ENCODE results near the gene NRP1. TPM values are rescaled to one million over a fixed set of nuclear protein-coding genes. Genes with fewer than 3 reads are reported as not detected.

Gene NRP1
- total RNA-seq, 1 donor: 173 TPM

GRCh38 chr10:33252324-33252723, 82.1 kb downstream of the NRP1 start:
- Histone ChIP-seq H3K4me3 (ENCODE audit: insufficient read depth, low read length) (no peak overlapping the region), H4K20me1 (ENCODE audit: insufficient read depth, low read length) (no peaks in the 10 kb centered on the region), H3K36me3 (ENCODE audit: insufficient read depth, low read length) (peaks cover 84% of the 10 kb centered on the region), H3K27me3 (ENCODE audit: insufficient read depth, low read length) (no peaks in the 10 kb centered on the region), H3K79me2 (ENCODE audit: insufficient read depth, low read length) (peaks cover 44% of the 10 kb centered on the region), H3K27ac (ENCODE audit: low read depth, low read length) (peak overlapping the region; percentile 94), H3K4me1 (ENCODE audit: insufficient read depth, low read length) (peaks cover 45% of the 10 kb centered on the region), H3K9me3 (ENCODE audit: low read depth, low read length) (no peaks in the 10 kb centered on the region), H3K4me2 (ENCODE audit: insufficient read depth, low read length) (peak overlapping the region; percentile 55), H2AFZ (ENCODE audit: low read length) (no peak overlapping the region)
- TF ChIP-seq CTCF (IDR thresholded peaks at IDR 0.05; ENCODE audit: extremely low read depth, low read depth, low read length): no peak
- DNase-seq (ENCODE audit: insufficient read length, low spot score, missing footprints): no peak

GRCh38 chr10:33249659-33250345, 84.7 kb downstream of the NRP1 start:
- Histone ChIP-seq H3K36me3 (ENCODE audit: insufficient read depth, low read length) (peaks cover 86% of the 10 kb centered on the region), H3K4me3 (ENCODE audit: insufficient read depth, low read length) (no peak overlapping the region), H3K4me2 (ENCODE audit: insufficient read depth, low read length) (no peak overlapping the region), H3K27ac (ENCODE audit: low read depth, low read length) (peak overlapping the region; percentile 68), H2AFZ (ENCODE audit: low read length) (no peak overlapping the region), H4K20me1 (ENCODE audit: insufficient read depth, low read length) (no peaks in the 10 kb centered on the region), H3K9me3 (ENCODE audit: low read depth, low read length) (no peaks in the 10 kb centered on the region), H3K27me3 (ENCODE audit: insufficient read depth, low read length) (no peaks in the 10 kb centered on the region), H3K4me1 (ENCODE audit: insufficient read depth, low read length) (peaks cover 44% of the 10 kb centered on the region), H3K79me2 (ENCODE audit: insufficient read depth, low read length) (peaks cover 46% of the 10 kb centered on the region)
- no peak for TF ChIP-seq CTCF (IDR thresholded peaks at IDR 0.05; ENCODE audit: extremely low read depth, low read depth, low read length)
- no peak for DNase-seq (ENCODE audit: insufficient read length, low spot score, missing footprints)

GRCh38 chr10:33249137-33249536, 85.3 kb downstream of the NRP1 start:
- Histone ChIP-seq H3K27ac (ENCODE audit: low read depth, low read length) (peak overlapping the region; percentile 68), H3K4me3 (ENCODE audit: insufficient read depth, low read length) (no peak overlapping the region), H3K4me2 (ENCODE audit: insufficient read depth, low read length) (peak overlapping the region; percentile 26), H2AFZ (ENCODE audit: low read length) (no peak overlapping the region), H3K27me3 (ENCODE audit: insufficient read depth, low read length) (no peaks in the 10 kb centered on the region), H3K79me2 (ENCODE audit: insufficient read depth, low read length) (peaks cover 46% of the 10 kb centered on the region), H3K4me1 (ENCODE audit: insufficient read depth, low read length) (peaks cover 40% of the 10 kb centered on the region), H3K36me3 (ENCODE audit: insufficient read depth, low read length) (peaks cover 87% of the 10 kb centered on the region), H3K9me3 (ENCODE audit: low read depth, low read length) (no peaks in the 10 kb centered on the region), H4K20me1 (ENCODE audit: insufficient read depth, low read length) (no peaks in the 10 kb centered on the region)
- no peak for DNase-seq (ENCODE audit: insufficient read length, low spot score, missing footprints)
- no peak for TF ChIP-seq CTCF (IDR thresholded peaks at IDR 0.05; ENCODE audit: extremely low read depth, low read depth, low read length)

- no peaks in the 10 kb centered on the region for H4K20me1 ChIP-seq (ENCODE audit: insufficient read depth, low read length)
- peaks cover 35% of the 10 kb centered on the region for H3K4me1 ChIP-seq (ENCODE audit: insufficient read depth, low read length)
- H3K9me3 ChIP-seq (ENCODE audit: low read depth, low read length): no peaks in the 10 kb centered on the region
- H3K36me3 ChIP-seq (ENCODE audit: insufficient read depth, low read length): peaks cover 84% of the 10 kb centered on the region
- TF ChIP-seq CTCF (IDR thresholded peaks at IDR 0.05; ENCODE audit: extremely low read depth, low read depth, low read length): no peak
- H3K4me2 ChIP-seq (ENCODE audit: insufficient read depth, low read length): peak overlapping the region; percentile 26
- peaks cover 46% of the 10 kb centered on the region for H3K79me2 ChIP-seq (ENCODE audit: insufficient read depth, low read length)
- no peak overlapping the region for H2AFZ ChIP-seq (ENCODE audit: low read length)
- no peaks in the 10 kb centered on the region for H3K27me3 ChIP-seq (ENCODE audit: insufficient read depth, low read length)
- no peak for DNase-seq (ENCODE audit: insufficient read length, low spot score, missing footprints)
- H3K27ac ChIP-seq (ENCODE audit: low read depth, low read length): peak overlapping the region; percentile 68
- no peak overlapping the region for H3K4me3 ChIP-seq (ENCODE audit: insufficient read depth, low read length)
Observed at GRCh38 chr10:33248638-33249037, 85.8 kb downstream of the NRP1 start.
